Measurements from ENCODE around the gene ZNF362. TPM values are rescaled to one million over a fixed set of nuclear protein-coding genes. Genes with fewer than 3 reads are reported as not detected.

Gene ZNF362
- total RNA-seq, 1 donor from 2014 or later = 37.8 TPM

GRCh38 chr1:33241866-33242265, 14.4 kb upstream of the ZNF362 start:
- DNase-seq = no peak
- no peak for ATAC-seq
- intact Hi-C loops (cut with micrococcal nuclease) = no loop called here

GRCh38 chr1:33242652-33243051, 13.6 kb upstream of the ZNF362 start:
- no peak for DNase-seq
- intact Hi-C loops (cut with micrococcal nuclease) = no loop called here
- no peak for ATAC-seq

GRCh38 chr1:33244143-33244808, 12.0 kb upstream of the ZNF362 start:
- intact Hi-C loops (cut with micrococcal nuclease) = no loop called here
- DNase-seq = no peak
- peak; percentile 24 for ATAC-seq

DNA sequence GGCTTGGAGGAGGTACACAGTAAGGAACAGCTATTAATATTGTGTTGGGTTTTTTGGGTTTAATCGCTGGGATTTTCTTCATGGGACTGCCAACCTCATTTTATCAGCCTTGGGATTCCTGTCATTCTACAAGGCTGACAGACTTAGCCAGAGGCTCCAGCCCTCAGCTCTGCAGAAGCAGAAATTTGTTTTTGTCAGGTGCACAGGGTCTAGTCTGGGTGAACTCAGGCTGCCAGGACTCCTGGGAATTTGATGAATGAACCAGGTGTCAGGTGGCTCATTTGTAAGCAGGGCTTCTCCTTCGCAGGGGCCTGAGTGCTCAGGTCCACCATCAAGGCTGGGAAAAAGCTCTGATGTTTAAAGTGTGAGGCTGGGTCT, 11.5 kb upstream of the ZNF362 start:
- ATAC-seq (no peak), DNase-seq (no peak)
- intact Hi-C loops (cut with micrococcal nuclease) = no loop called here

- ATAC-seq = no peak
- no peak for DNase-seq
- intact Hi-C loops (cut with micrococcal nuclease) = no loop called here
These were observed 10.1 kb upstream of the ZNF362 start for GRCh38 chr1:33246171-33246570.

DNA sequence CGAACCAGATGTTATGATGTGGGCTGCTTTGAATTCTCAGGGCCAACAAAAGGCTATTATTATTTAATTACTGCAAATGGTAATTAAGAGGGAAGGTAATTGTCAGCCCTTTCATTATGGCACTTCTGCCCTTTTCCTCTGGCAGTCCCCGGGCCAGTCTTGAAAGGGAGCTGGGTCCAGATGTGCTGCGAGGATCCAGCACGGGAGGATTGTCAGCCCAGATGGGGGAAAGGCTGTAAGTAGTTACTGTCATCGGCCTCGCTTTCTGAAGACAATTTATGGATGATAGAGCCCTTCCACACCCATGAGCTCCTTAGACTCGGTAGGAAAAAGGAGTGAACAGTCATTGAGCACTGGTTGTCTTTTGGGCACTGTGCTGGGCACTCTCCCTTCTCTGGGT, 8.7 kb upstream of the ZNF362 start:
- DNase-seq (no peak), ATAC-seq (no peak)
- intact Hi-C loops (cut with micrococcal nuclease) = no loop called here

- ATAC-seq (no peak), DNase-seq (no peak)
- intact Hi-C loops (cut with micrococcal nuclease) = no loop called here
These were observed 8.0 kb upstream of the ZNF362 start for GRCh38 chr1:33248244-33248643.

DNA sequence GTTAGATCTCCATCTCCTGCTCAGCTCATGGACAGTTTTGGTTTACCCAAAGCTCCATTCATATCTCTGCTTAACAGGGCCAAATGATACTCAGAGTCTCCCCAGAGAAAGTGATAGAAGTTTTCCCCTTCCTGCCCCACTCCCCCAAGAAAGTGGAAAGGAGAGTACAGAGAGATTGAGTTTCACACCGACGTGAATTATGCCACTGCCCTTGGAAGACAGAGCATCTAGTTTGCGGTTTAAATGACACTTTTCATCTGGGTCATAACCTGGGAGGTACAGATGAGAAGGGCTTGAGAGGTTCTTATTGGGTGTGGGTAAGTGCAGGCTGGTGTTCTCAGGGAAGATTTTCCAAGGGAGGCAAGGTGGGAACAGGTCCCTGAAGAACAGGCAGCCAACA, 6.9 kb upstream of the ZNF362 start:
- DNase-seq (no peak), ATAC-seq (no peak)
- intact Hi-C loops (cut with micrococcal nuclease) = no loop called here

- DNase-seq = no peak
- intact Hi-C loops (cut with micrococcal nuclease) = no loop called here
- ATAC-seq = no peak
These were observed 6.1 kb upstream of the ZNF362 start for GRCh38 chr1:33250217-33250616.

- DNase-seq = no peak
- intact Hi-C loops (cut with micrococcal nuclease) = no loop called here
- ATAC-seq = no peak
These were observed 5.6 kb upstream of the ZNF362 start for GRCh38 chr1:33250724-33251123.

DNA sequence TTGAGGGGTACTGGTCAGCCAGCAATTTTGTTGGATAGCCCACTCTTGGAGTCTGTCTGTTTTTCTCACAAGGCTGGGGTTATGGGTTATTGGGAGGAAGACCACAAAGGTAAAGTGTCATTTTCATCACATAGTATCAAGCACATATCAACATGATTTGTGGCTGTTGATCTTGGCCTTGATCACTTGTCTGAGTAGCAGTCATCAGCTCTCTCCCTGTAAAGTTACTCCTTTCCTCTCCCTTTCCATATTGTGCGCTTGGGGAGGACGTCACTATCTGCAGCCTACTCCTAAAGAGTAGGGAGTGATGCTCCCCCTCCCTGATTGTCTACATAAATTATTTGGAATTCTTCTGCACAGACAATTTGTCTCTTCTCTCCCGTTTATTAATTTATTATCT, 1.8 kb upstream of the ZNF362 start:
- intact Hi-C loops (cut with micrococcal nuclease) = no loop called here
- ATAC-seq = no peak
- DNase-seq = no peak

DNA sequence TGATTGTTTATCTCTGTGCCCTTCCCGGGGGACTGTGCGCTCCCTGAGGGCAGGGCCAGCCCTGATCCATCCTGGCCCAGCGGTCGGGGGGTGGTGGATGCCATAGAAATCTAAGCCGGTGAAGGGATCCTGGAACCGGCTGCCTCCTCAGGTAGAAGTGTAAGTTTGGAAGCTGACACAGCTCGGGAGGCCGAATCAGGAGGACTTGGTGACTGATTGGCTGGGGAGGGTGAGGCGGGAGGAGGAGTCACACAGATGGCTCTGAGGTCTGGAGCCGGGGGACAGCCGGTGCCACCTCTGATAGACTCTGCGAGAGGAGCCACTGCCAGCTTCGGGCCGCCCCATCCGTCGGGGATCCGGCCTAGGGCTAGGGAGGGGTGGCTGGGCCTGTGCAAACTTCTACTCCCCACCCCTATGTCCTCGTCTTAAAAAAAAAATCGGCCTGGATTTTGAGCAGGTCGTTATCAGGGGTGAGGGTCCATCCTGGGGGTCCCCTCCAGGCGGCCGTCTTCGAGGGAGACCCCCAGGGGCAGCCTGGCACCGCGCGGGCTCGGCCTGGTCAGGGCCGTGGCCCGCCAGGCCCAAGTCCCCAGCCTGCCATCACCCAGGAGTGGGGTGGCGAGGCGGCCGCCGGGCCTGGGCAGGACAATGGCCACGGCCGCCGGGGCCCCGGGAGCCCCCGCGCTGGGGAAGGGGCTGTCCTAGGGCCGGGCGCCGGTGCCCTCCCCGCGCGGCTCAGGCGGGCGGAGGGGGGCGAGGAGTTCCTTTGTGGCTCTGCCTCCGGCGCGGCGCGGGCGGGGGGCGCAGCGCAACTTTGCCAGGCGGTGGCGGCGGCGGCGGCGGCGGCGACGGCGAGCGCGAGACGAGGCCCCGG, 708 bp upstream of the ZNF362 start:
- DNase-seq (peak; percentile 81), ATAC-seq (peak; percentile 87)
- intact Hi-C loops (cut with micrococcal nuclease) = no loop called here

GRCh38 chr1:33256221-33256470, 146 bp upstream of the ZNF362 start:
- intact Hi-C loops (cut with micrococcal nuclease) = no loop called here
- no peak for DNase-seq
- ATAC-seq = no peak

DNA sequence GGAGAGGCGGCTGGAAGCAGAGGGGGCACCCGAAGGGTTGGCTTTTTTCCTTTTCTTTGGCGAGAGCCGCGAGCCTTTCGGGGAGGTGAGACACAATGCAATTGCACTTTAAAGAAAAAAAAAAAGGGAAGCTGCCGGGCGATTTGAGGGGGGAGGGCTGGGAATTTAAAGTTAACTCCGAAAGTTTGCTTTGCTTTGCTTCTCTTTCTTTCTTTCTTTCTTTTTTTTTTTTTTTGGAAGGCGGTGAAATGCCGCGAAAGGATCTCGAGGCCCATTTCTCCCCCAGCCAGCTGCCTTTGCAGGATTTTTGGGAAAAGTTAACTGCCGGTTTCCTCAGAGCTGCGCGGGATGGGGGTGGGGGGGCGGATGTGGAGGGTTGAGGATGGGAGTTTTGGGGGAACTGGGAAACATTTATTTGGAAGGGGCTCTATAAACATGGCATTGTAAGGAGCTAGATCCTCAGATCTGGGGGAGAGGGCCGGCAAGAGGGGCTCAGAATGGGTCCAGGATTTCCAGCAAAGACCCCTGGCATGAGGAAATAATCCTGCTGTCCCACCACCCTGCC, 997 bp downstream of the ZNF362 start:
- intact Hi-C loops (cut with micrococcal nuclease) = no loop called here
- ATAC-seq (no peak), DNase-seq (no peak)

DNA sequence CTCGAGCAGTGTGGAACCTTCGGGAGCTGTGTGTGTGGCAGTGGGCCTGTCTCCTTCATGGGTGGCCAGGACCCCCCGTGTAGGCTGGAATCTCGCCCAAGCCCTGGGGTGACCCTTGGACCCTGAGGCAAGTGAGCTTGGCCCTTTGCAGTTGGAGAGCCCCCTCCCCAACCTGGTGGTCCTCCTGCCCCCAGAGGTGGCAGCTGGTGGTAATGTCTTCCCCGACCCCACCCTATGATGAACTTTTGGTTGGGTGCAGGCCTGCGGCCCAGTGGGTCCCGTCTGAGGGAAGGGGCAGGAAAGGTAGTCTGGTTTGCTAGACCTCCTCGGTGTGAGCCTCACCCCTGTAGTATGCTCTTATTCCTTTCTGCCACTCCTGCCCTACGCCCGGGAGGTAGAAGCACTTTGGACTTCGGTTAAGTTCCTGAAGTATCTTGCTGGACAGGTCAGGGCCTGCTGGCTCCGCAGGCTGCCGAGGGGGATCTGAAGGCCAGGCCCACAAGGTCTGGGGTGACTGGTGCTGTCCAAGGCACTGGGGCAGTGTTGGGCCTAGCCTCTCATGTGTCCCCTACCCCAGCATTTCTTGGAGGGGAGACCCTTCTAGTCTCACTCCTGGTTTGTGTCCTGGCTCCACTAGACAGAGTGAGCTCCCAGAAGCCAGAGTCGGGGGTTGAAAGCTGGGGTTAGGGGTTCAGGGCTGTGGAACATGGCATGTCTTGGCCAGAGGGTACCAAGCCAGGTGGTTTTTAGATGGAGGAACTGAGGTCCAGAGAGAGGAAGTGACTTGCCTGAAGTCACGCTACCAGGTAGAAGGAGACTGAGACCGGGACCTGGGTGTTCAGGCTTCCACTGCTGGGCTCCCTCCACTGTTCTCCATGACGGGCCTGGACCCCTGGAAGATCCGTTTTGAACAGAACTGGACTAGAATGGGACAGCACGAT, 1.8 kb downstream of the ZNF362 start:
- DNase-seq (no peak), ATAC-seq (no peak)
- intact Hi-C loops (cut with micrococcal nuclease) = no loop called here

DNA sequence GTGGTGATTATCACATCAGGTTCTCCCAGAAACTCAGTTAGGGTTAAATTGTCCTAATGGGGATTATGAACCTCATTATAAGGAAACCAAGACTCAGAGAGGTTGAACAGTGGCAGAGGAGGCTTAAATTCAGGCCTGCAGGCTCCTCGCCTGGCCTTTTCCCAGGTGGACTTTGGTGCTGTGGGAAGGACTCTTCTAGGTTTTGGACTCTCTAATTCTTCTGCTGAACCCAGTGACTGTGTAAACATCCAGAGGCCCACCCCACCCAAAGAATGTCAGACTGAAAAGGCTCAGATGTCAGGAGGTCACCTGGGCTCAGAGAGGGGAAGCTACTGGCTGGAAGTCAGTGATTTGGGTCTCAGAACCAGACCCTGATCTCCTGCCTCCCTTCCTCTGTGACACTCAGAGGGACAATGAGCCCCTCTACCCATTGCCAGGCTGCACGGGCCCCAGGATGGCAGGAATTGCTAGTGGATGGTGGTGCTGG, 2.5 kb downstream of the ZNF362 start:
- ATAC-seq (no peak), DNase-seq (no peak)
- intact Hi-C loops (cut with micrococcal nuclease) = no loop called here

DNA sequence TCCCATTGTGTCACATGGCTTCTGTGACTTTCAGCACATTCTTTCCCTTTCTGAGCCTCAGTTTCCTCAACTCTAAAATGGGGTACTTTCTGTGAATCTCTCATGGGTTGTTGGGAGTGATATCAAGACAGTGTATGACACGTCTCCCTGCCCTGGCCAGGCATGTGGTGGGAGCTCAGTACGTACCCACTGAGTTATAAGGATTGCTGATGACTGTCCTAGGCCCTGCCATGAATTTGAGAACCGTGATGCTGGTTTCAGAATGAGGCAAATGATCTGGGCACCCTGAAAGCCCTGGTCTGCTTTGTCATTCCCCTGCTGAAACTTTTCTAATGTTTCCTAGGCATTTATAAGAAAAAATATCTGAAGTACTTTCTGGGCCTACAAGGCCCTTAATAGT, 3.6 kb downstream of the ZNF362 start:
- intact Hi-C loops (cut with micrococcal nuclease) = no loop called here
- ATAC-seq (no peak), DNase-seq (no peak)

GRCh38 chr1:33260439-33260838, 4.1 kb downstream of the ZNF362 start:
- no peak for ATAC-seq
- intact Hi-C loops (cut with micrococcal nuclease) = no loop called here
- DNase-seq = no peak

DNA sequence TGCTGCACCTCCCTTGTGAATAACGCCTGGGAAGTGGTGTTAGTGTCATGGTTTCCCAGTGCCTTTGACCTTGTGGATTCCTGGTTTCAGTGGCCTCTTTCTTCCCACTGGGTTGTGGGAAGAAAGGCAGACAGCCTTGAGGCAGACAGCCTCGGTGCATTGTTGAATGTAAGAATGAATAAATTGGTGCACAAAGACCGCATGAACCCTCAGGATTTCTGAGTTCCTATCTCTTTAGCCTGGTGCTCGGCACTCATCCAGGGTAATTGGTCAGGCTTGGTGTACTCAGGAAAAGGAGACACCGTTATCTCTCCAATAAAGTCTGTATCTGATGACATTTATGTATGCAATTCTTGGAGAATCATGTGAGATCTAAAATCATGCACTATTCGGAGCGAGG, 5.1 kb downstream of the ZNF362 start:
- DNase-seq (no peak), ATAC-seq (no peak)
- intact Hi-C loops (cut with micrococcal nuclease) = no loop called here

Measured in left ventricle myocardium superior (tissue), 1 donor.